Measurements from ENCODE around the gene FADS1.

The FADS1 gene

DNA sequence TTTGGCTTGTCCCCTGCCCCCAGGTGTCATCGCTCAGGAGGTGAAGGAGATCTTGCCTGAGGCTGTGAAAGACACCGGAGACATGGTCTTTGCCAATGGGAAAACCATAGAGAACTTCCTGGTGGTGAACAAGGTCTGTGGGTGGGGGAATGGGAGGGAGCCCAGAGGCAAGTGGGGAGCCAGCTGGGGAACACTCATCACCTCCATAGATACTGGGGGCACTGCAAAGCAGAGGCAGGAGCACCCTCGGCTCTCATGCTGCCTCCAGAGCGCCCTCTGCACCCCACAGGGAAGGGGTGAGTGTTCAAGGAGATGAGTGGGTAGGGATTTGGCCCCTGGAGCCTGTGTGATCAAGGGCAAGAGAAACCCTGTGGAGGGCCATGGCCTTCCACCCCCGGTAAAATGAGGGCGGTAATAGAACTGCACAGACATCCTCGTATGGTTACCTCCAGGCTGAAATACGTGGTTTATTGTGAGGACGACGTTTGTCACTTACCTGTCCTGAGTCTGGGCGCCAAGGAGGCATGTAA is 38.4 kb downstream of the FADS1 start:
- TF ChIP-seq ZFX (IDR thresholded peaks at IDR 0.05), result no peak
- TF ChIP-seq, protein P1, sequence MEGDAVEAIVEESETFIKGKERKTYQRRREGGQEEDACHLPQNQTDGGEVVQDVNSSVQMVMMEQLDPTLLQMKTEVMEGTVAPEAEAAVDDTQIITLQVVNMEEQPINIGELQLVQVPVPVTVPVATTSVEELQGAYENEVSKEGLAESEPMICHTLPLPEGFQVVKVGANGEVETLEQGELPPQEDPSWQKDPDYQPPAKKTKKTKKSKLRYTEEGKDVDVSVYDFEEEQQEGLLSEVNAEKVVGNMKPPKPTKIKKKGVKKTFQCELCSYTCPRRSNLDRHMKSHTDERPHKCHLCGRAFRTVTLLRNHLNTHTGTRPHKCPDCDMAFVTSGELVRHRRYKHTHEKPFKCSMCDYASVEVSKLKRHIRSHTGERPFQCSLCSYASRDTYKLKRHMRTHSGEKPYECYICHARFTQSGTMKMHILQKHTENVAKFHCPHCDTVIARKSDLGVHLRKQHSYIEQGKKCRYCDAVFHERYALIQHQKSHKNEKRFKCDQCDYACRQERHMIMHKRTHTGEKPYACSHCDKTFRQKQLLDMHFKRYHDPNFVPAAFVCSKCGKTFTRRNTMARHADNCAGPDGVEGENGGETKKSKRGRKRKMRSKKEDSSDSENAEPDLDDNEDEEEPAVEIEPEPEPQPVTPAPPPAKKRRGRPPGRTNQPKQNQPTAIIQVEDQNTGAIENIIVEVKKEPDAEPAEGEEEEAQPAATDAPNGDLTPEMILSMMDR (conservative IDR thresholded peaks at IDR 0.05), result no peak

DNA sequence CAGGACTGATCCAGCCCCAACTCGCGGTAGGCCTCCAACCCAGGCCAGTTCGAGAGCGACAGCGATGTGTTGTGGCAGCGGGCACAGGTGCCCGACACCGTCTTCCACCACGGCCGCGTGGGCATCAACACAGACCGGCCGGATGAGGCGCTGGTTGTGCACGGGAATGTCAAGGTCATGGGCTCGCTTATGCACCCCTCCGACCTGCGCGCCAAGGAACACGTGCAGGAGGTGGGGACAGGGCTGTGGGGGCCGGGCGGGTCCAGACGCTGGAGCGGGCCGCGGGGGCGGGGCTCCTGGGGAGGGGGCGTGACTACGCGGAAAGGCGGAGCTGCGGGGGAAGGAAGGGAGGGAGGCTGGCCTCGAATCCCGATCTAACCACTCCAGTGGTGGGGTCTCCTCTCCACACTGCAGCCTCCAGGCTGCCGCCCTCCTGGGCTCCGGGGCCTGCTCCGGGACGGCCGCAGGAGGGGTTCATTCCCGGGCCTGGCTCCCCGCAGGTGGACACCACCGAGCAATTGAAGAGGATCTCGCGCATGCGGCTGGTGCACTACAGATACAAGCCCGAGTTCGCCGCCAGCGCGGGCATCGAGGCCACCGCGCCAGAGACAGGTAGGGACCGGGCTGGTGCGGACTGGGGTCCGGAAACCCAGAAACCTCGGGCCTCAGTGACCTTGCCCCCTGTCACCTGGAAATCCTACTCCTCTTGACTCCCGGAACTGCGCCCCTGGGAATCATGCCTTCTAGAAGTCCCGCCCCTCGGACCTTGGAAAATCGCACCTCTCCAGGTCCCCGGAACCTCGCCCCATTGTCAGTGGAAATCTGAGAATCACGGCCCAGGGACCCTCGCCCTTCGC is 39.3 kb downstream of the FADS1 start:
- H3K27ac ChIP-seq, result no peak overlapping the region
- TF ChIP-seq, protein P1 (conservative IDR thresholded peaks at IDR 0.05), result no peak
- TF ChIP-seq ZFX (IDR thresholded peaks at IDR 0.05), result no peak

More for the DNA sequence above, 38.4 kb downstream of the FADS1 start:
- no peak overlapping the region for H3K27ac ChIP-seq

DNA sequence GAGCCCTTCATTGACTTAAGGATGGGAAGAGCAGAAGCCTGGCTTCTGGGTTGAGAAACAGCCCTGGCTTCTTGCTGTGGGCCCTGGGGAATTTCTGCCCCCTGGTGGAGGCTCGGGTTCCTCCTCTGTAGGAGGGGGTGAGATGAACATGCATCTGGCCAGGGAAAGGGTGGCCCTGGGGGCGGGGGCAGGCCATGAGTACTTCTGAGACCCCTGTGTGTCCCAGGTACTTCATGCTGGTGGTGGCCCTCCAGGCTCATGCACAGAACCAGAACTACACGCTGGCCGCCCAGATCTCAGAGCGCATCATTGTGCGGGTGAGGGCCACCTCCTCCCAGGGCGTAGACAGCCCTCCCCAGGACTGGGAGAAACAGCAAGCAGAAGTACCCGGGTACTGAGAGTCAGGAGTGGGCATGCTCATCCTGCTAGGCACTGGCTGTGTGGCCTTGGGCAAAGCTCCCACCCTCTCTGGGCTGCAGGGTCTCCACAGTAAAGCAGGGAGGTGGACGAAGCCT is 40.2 kb downstream of the FADS1 start:
- TF ChIP-seq, protein P1 (conservative IDR thresholded peaks at IDR 0.05), result peak; percentile 89
- no peak for TF ChIP-seq ZFX (IDR thresholded peaks at IDR 0.05)
- H3K27ac ChIP-seq, result no peak overlapping the region

DNA sequence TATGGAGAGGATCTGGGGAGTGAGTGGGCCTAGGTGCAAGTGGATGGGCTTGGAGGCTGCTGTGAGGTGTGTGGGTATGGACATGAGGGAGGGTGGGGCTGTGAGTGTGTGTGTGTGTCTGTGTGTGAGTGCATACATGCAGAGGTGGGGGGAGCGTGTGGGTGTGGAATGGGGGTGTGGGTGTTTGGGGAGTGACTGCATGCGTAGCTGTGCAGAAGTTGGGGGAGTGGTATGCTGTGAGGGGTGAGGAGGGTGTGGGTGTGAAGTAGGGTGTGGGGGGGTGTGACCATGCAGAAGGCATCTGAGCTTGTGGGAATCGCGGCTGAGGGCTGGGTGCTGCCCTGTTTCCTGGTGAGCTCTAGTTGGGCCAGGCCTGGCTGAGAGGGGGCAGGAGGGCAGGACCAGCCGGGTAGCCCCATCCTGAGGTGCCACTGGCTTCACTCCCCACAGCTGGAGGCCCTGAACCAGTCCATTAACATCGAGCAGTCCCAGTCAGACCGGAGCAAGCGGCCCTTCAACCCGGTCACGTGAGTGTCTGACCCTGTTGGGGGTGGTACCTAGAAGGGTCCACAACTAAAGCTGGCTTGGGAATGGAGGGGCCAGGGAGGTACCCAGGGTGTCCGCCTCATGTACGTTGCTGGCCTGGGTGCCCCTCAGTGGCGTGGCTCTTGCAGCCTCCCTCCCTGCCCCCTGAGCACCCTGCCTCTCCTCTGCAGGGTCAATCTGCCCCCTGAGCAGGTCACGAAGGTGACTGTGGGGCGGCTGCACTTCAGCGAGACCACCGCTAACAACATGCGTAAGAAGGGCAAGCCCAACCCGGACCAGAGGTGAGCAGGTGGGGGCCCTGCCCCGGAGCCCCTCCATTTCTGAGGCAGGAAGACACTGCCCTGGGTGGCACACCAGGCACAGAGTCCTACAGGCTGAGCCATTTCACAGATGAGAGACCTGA is 40.9 kb downstream of the FADS1 start:
- H3K27ac ChIP-seq, result no peak overlapping the region

GRCh38 chr11:61775106-61775505 is 41.7 kb downstream of the FADS1 start:
- no peak overlapping the region for H3K27ac ChIP-seq
- TF ChIP-seq, protein P1 (conservative IDR thresholded peaks at IDR 0.05), result no peak
- TF ChIP-seq ZFX (IDR thresholded peaks at IDR 0.05), result no peak

More for the DNA sequence above, 40.9 kb downstream of the FADS1 start:
- TF ChIP-seq ZFX (IDR thresholded peaks at IDR 0.05), result no peak
- TF ChIP-seq, protein P1 (conservative IDR thresholded peaks at IDR 0.05), result no peak

DNA sequence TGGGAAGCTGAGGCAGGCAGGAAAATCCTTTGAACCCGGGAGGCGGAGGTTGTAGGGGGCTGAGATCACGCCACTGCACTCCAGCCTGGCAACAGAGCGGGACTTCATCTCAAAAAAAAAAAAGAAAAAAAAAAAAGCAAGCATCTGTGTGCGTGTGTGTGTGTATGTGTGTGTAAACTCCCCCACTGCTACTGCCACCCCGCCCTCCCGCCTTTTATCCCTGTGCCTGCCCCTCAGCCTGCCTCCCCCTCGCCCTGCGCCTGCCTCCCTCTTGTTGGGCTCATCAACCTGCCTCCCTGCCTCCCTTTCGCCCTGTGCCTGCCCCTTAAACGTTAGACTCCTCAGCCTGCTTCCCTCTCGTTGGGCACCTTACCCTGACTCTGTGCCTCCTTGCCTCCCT is 42.4 kb downstream of the FADS1 start:
- no peak overlapping the region for H3K27ac ChIP-seq
- TF ChIP-seq ZFX (IDR thresholded peaks at IDR 0.05), result no peak
- TF ChIP-seq, protein P1 (conservative IDR thresholded peaks at IDR 0.05), result no peak
